ENCODE data around the gene AHSG. TPM values are rescaled to one million over a fixed set of nuclear protein-coding genes. Genes with fewer than 3 reads are reported as not detected.
"Not testable (repeated sequence)": the region's sequence is repeated elsewhere in the genome, so short reads cannot be mapped to it uniquely, and the experiment has no call there.

AHSG gene, protein sequence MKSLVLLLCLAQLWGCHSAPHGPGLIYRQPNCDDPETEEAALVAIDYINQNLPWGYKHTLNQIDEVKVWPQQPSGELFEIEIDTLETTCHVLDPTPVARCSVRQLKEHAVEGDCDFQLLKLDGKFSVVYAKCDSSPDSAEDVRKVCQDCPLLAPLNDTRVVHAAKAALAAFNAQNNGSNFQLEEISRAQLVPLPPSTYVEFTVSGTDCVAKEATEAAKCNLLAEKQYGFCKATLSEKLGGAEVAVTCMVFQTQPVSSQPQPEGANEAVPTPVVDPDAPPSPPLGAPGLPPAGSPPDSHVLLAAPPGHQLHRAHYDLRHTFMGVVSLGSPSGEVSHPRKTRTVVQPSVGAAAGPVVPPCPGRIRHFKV
- 0.16 TPM in 1 of 2 replicates, not detected in the other for total RNA-seq

DNA sequence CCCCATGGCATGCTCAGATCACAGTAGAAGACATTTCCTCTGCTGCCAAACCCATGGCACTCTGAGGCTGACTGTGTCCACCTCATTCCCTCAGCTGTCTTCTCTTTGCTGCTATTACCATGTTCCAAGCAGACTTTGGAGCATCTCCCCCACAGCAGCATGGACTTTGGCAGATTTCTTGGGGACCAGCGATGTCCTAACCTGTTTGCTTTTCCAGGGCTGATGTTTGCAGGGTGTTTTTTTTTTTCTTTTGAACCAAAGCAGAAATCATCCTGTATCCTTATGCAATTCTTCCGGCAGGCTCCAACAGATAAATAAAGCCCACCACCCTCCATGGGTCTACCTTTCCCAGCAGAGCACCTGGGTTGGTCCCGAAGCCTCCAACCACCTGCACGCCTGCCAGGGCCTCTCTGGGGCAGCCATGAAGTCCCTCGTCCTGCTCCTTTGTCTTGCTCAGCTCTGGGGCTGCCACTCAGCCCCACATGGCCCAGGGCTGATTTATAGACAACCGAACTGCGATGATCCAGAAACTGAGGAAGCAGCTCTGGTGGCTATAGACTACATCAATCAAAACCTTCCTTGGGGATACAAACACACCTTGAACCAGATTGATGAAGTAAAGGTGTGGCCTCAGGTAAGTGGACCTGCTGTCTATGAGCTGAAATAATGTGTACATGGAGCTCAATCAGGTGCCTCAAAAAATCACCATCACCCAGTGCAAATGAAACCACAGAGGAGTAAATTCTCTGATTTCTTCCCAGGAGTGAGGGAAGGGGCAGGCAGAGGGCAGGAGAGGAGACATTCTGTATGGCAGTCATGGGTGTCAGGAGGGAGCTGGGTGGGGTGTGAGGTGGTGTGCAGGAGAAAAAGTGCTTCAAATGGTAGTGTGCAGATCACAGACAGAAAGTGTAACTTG is at the start of gene AHSG:
TSS of gene AHSG (plus strand) at position 340 of the 916 bp plus-strand sequence. CDS start at position 422, 82 bp downstream.
- peaks cover 24% of the 10 kb centered on the region for H3K4me1 Mint-ChIP-seq (ENCODE audit: low read depth)
- intact Hi-C loops (cut with micrococcal nuclease): no loop called here
- no peak for DNase-seq (ENCODE audit: low spot score)
- peaks cover 37% of the 10 kb centered on the region for H3K27me3 Mint-ChIP-seq (ENCODE audit: insufficient read depth)
- H3K36me3 Mint-ChIP-seq (ENCODE audit: low read depth): peaks cover 1% of the 10 kb centered on the region
- no peaks in the 10 kb centered on the region for H3K9me3 Mint-ChIP-seq
- H3K4me3 Mint-ChIP-seq: no peak within 1 kb of the TSS
- H3K27ac Mint-ChIP-seq: no peak within 1 kb of the TSS

DNA sequence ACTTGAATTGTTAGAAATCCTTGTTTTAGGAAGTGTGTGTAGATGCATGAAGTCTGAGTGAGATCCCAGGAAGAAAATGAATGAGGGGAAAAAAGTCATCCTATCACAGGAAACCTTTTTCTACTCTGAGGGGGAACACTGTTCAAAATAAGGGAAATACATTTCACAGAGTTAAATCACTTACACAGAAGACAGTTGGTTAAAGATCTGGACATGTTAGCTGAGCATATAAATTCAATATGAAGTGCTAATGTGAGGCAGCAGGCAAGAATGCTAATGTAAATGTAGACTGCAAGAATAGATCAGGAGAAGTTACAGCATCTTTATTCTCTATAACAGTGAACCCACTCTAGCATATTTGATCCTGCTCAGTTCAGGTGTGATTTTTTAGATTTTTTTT is 48.3 kb upstream of the AHSG start:
- no peak overlapping the region for H3K27ac Mint-ChIP-seq
- no peaks in the 10 kb centered on the region for H3K9me3 Mint-ChIP-seq
- H3K4me1 Mint-ChIP-seq (ENCODE audit: low read depth): peaks cover 72% of the 10 kb centered on the region
- H3K36me3 Mint-ChIP-seq (ENCODE audit: low read depth): peaks cover 20% of the 10 kb centered on the region
- intact Hi-C loops (cut with micrococcal nuclease): no loop called here
- H3K27me3 Mint-ChIP-seq (ENCODE audit: insufficient read depth): no peaks in the 10 kb centered on the region
- DNase-seq (ENCODE audit: low spot score): no peak
- no peak overlapping the region for H3K4me3 Mint-ChIP-seq

DNA sequence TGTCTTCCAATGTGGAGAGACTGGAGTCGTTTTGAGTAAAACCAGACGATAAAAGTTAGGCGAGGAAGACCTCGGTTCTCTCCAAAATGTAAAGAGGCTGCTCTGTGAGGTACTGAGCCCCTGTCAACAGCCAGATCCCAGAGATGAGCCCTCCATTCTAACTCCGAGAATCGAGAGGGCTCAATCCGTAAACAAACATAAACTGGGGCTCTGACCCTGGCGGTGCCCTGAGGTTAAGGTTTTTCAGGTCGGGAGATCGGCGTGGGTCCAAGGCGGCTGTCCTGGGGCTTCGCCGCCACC is 46.1 kb upstream of the AHSG start:
- intact Hi-C loops (cut with micrococcal nuclease): loop anchor here (1.0 to 5.0 kb wide), 4 partner anchors 307 to 589 kb away; partner anchors contain the start of genes ETV5 and RPL39L
- no peaks in the 10 kb centered on the region for H3K9me3 Mint-ChIP-seq
- H3K27me3 Mint-ChIP-seq (ENCODE audit: insufficient read depth): no peaks in the 10 kb centered on the region
- H3K4me3 Mint-ChIP-seq: peak overlapping the region; percentile 98
- no peak for DNase-seq (ENCODE audit: low spot score)
- H3K36me3 Mint-ChIP-seq (ENCODE audit: low read depth): peaks cover 13% of the 10 kb centered on the region
- H3K4me1 Mint-ChIP-seq (ENCODE audit: low read depth): peaks cover 68% of the 10 kb centered on the region
- H3K27ac Mint-ChIP-seq: peak overlapping the region; percentile 95

DNA sequence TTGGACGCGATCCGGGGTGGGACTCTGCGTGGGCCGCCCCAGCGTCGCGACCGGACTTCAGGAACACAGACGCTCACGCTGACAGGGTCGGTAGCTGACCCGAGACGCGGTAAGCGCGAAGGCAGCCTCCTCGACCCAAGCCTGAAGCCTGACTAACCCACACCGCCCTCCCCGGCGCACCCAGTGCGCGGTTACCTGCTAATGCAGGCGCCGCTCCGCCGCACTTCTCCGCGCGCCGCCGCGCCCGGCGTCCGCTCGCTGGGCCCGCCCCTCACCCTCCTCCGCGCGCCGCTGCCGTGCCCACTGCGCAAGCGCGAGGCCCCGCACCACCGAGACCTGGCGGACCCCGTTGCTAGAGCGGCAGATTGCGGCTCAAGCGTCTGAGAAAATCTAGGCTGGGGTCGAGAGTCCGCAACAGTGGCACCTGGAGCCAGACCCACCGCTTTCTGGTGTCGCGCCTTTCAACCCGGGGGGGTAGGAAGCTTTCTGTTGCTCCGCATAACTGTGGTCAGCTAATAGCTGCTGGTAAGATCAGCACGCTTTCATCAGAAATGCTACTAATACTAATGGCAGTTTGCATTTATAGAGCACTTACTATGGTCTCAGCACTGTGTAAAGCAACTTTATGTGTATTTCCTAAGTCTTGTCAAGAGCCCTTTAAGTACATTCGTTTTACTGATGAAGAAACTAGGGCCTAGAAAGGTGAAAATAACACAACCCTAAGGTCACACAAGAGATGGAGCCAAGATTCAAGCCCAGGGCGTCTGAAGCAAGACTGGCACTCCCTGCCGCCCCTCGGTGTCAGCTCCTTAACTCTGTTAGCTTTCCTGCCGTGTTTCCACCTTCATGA is 45.6 kb upstream of the AHSG start, which contains the start of gene TBCCD1:
TSS of gene TBCCD1 (minus strand) at position 268 of the 850 bp plus-strand sequence. CDS start 3,010 bp downstream, outside the sequence.
- peak within 1 kb of the TSS; percentile 98 for H3K4me3 Mint-ChIP-seq
- H3K9me3 Mint-ChIP-seq: no peaks in the 10 kb centered on the region
- peaks cover 67% of the 10 kb centered on the region for H3K4me1 Mint-ChIP-seq (ENCODE audit: low read depth)
- H3K36me3 Mint-ChIP-seq (ENCODE audit: low read depth): peaks cover 13% of the 10 kb centered on the region
- no peaks in the 10 kb centered on the region for H3K27me3 Mint-ChIP-seq (ENCODE audit: insufficient read depth)
- intact Hi-C loops (cut with micrococcal nuclease): loop anchor here (1.0 to 5.0 kb wide), 4 partner anchors 308 to 590 kb away; partner anchors contain the start of genes ETV5 and RPL39L
- peak; percentile 95 for DNase-seq (ENCODE audit: low spot score)
- H3K27ac Mint-ChIP-seq: peak within 1 kb of the TSS; percentile 95

DNA sequence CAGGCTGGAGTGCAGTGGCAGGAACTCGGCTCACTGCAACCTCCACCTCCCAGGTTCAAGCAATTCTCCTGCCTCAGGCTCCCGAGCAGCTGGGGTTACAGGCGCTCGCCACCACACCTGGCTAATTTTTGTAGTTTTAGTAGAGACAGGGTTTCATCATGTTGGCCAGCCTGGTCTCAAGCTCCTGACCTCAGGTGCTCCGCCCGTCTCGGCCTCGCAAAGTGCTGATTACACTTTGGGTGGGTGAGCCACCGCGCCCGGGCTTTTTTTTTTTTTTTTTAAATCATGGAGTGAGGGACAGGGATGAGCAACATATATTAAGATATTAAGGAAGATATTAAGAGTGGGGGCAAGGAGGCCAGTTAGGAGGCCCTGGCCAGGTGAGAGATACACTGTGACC is 43.5 kb upstream of the AHSG start:
- H3K9me3 Mint-ChIP-seq; H3K27me3 Mint-ChIP-seq (ENCODE audit: insufficient read depth); DNase-seq (ENCODE audit: low spot score): not testable (repeated sequence)
- H3K4me3 Mint-ChIP-seq: peak overlapping the region; percentile 91
- H3K27ac Mint-ChIP-seq: peak overlapping the region; percentile 99
- H3K4me1 Mint-ChIP-seq (ENCODE audit: low read depth): peaks cover 60% of the 10 kb centered on the region
- intact Hi-C loops (cut with micrococcal nuclease): loop anchor here (5.0 kb wide), 1 partner anchor 568 kb away; the partner anchor contains the start of gene RPL39L
- H3K36me3 Mint-ChIP-seq (ENCODE audit: low read depth): peaks cover 13% of the 10 kb centered on the region

DNA sequence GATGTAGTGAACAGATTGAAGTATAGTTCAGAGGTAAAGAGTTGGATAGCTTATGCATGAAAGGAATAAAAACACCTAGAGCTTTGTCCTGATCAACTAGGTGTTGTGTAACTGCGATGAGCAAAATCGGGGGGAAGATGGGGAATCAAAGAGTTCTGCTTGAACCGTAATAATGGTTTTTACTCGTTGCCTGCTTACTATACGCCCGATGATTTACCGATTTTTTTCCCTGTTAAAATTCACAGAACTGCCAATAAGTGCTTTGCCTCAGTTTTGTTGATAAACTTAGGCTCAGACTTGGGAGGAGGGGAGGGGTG is 43.1 kb upstream of the AHSG start:
- intact Hi-C loops (cut with micrococcal nuclease): loop anchor here (1.0 to 5.0 kb wide), 10 partner anchors 19 to 983 kb away; partner anchors contain the start of genes EIF4A2, RFC4, RPL39L and SENP2
- H3K27me3 Mint-ChIP-seq (ENCODE audit: insufficient read depth): no peaks in the 10 kb centered on the region
- peaks cover 14% of the 10 kb centered on the region for H3K36me3 Mint-ChIP-seq (ENCODE audit: low read depth)
- H3K27ac Mint-ChIP-seq: peak overlapping the region; percentile 99
- DNase-seq (ENCODE audit: low spot score): no peak
- peak overlapping the region; percentile 91 for H3K4me3 Mint-ChIP-seq
- peaks cover 60% of the 10 kb centered on the region for H3K4me1 Mint-ChIP-seq (ENCODE audit: low read depth)
- H3K9me3 Mint-ChIP-seq: no peaks in the 10 kb centered on the region

DNA sequence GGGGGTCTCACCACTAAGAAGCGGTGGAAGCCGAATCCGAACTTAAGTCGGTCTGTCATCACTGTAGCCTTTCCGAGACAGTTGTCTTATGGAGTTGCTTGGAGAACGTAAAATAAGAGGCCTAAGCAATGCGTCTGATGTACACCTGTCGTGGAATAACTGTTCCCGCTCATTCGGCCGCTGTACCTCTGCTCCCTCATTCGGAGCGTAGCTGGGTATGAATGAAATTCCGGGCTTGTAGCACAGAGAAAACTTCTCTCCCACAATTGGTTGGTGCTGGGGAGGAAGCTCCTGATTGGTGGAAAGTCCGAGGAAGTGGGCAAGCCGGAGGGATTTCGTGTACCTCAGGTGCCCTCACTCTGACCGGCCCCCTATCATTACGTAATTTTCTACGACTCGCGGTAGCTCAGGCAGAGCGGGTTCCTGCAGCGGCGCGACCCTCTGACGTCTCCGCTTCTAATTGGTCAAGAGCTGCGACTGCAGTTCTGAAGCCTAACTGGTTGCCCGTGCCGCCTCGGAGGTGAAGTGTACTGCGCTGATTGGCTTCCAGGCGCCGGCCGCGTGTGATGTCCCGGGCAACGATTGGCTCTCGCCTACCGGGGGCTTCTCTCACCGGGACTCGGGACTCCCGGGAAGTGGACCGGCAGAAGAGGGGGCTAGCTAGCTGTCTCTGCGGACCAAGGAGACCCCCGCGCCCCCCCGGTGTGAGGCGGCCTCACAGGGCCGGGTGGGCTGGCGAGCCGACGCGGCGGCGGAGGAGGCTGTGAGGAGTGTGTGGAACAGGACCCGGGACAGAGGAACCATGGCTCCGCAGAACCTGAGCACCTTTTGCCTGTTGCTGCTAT is 42.5 kb upstream of the AHSG start, which contains the start of gene DNAJB11:
TSS of gene DNAJB11 (plus strand) at position 625 of the 845 bp plus-strand sequence. CDS start at position 803, 178 bp downstream.
- peak; percentile 98 for DNase-seq (ENCODE audit: low spot score)
- Mint-ChIP-seq H3K27me3 (ENCODE audit: insufficient read depth) (no peaks in the 10 kb centered on the region), H3K4me1 (ENCODE audit: low read depth) (peaks cover 59% of the 10 kb centered on the region), H3K4me3 (peak within 1 kb of the TSS; percentile 91), H3K27ac (peak within 1 kb of the TSS; percentile 99), H3K9me3 (no peaks in the 10 kb centered on the region), H3K36me3 (ENCODE audit: low read depth) (peaks cover 17% of the 10 kb centered on the region)
- intact Hi-C loops (cut with micrococcal nuclease): loop anchor here (1.0 to 5.0 kb wide), 9 partner anchors 18 to 984 kb away; partner anchors contain the start of genes EIF4A2, RFC4, SENP2 and ST6GAL1

DNA sequence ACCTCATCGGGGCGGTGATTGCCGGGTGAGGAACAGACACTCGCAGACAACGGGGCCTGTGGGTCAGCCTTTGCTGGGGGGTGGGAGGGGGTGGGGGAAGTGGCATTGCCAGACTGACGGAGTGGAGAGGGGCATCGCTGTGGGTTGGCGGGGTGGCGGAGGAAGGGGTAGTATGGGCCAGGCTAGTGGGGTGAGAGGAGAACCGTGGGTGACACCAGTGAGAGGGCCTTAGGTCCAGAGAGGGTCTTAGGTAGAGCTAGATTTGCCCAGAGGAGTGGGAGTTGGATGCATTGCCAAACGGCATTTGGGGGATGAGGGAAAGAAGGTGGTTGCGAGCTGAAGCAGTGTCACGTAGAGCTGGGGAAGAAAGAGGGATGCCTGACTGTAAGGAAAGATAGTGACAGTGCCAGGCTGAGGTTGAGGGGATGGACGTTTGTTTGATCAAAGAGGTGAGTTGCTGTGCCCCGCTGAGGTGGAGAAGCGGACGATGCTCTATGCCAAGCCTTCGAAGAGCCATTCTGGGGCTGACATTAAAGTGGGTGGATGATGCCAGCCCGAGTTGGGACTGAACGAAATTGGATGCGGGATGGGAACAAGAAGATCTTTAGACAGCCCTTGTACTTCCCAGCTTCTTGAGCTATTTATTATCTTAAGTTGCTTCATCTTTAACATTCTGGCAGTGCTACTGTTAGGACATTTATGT is 41.8 kb upstream of the AHSG start:
- Mint-ChIP-seq H3K36me3 (ENCODE audit: low read depth) (peaks cover 25% of the 10 kb centered on the region), H3K9me3 (no peaks in the 10 kb centered on the region), H3K27me3 (ENCODE audit: insufficient read depth) (no peaks in the 10 kb centered on the region), H3K4me3 (peak overlapping the region; percentile 91), H3K4me1 (ENCODE audit: low read depth) (peaks cover 54% of the 10 kb centered on the region), H3K27ac (peak overlapping the region; percentile 99)
- no peak for DNase-seq (ENCODE audit: low spot score)
- intact Hi-C loops (cut with micrococcal nuclease): loop anchor here (1.0 to 5.0 kb wide), 9 partner anchors 18 to 985 kb away; partner anchors contain the start of genes EIF4A2, RFC4, SENP2 and ST6GAL1

DNA sequence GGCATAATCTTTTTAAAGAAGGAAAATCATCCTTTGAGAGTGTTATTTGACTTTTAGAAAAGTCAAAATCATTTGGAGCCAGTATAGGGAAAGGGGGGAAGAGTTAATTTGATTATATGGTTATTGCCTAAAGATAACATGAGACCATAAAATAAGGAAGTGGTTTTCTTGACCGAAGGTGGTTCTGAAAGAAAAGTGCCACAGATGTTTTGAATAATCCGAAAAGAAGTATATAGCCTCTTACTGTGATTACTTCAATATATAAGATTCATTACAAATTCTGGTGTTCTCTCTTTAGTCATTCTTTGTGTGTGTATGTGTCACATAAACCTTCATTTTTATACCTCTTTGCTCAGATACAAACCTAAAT is 41.2 kb upstream of the AHSG start:
- H3K36me3 Mint-ChIP-seq (ENCODE audit: low read depth): peaks cover 29% of the 10 kb centered on the region
- peak overlapping the region; percentile 91 for H3K4me3 Mint-ChIP-seq
- H3K27ac Mint-ChIP-seq: peak overlapping the region; percentile 99
- intact Hi-C loops (cut with micrococcal nuclease): loop anchor here (2.0 to 5.0 kb wide), 2 partner anchors 17 to 361 kb away; partner anchors contain the start of gene ST6GAL1
- no peaks in the 10 kb centered on the region for H3K27me3 Mint-ChIP-seq (ENCODE audit: insufficient read depth)
- H3K9me3 Mint-ChIP-seq: no peaks in the 10 kb centered on the region
- DNase-seq (ENCODE audit: low spot score): no peak
- H3K4me1 Mint-ChIP-seq (ENCODE audit: low read depth): peaks cover 49% of the 10 kb centered on the region

DNA sequence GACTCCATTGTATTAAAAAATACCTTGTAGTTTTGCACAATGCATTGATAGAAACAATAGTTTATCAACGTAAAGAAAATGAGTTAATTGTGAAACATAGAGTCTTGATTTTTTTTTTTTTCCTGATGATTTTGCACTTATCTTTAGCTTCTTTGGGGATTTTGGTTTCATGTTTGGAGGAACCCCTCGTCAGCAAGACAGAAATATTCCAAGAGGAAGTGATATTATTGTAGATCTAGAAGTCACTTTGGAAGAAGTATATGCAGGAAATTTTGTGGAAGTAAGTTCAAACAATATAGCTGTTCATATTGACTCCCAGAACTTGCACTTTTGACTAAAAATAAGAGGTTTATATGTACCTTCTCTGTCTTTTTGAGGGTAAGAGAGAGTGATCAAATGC is 35.3 kb upstream of the AHSG start:
- peaks cover 57% of the 10 kb centered on the region for H3K36me3 Mint-ChIP-seq (ENCODE audit: low read depth)
- H3K4me3 Mint-ChIP-seq: no peak overlapping the region
- intact Hi-C loops (cut with micrococcal nuclease): no loop called here

DNA sequence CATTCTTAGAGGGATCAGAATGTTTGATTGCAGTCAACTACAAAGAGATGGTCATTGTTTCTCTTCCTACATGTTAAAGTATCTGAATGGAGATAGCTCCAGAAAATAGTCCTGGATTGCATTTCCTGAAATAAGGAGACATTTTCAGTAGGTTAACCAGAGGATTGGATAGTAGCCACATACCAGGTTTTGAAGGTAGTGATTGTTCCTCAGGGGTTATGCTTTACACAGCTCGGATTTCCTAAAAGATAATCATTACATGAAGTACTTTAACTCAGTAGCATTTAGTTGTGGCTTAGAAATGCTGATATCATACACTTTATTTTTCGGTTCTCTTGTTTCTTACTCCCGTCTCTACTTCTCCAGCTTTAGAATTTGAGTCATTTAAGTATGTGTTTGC is 32.1 kb upstream of the AHSG start:
- no peaks in the 10 kb centered on the region for H3K9me3 Mint-ChIP-seq
- H3K27me3 Mint-ChIP-seq (ENCODE audit: insufficient read depth): no peaks in the 10 kb centered on the region
- intact Hi-C loops (cut with micrococcal nuclease): no loop called here
- DNase-seq (ENCODE audit: low spot score): no peak
- peaks cover 60% of the 10 kb centered on the region for H3K36me3 Mint-ChIP-seq (ENCODE audit: low read depth)
- no peak overlapping the region for H3K27ac Mint-ChIP-seq
- no peak overlapping the region for H3K4me3 Mint-ChIP-seq
- no peaks in the 10 kb centered on the region for H3K4me1 Mint-ChIP-seq (ENCODE audit: low read depth)

More for the DNA sequence above, 35.3 kb upstream of the AHSG start:
- no peak overlapping the region for H3K27ac Mint-ChIP-seq
- peaks cover 10% of the 10 kb centered on the region for H3K4me1 Mint-ChIP-seq (ENCODE audit: low read depth)
- DNase-seq (ENCODE audit: low spot score): no peak
- H3K9me3 Mint-ChIP-seq: no peaks in the 10 kb centered on the region
- no peaks in the 10 kb centered on the region for H3K27me3 Mint-ChIP-seq (ENCODE audit: insufficient read depth)
